Measurements from ENCODE around the gene INTS11.

- TF ChIP-seq CTCF (IDR thresholded peaks at IDR 0.05; ENCODE audit: insufficient read depth, low read depth, low read length) (no peak), EZH2 (IDR thresholded peaks at IDR 0.05; ENCODE audit: insufficient read depth, low read length) (no peak)
Observed at GRCh38 chr1:1274299-1274930, 50.0 kb downstream of the INTS11 start.

All from astrocyte (in vitro differentiated cells and primary cell).